22Rv1 (cell line): ENCODE measurements around the gene ARHGAP6.

Source experiments
- ZFX ChIP-seq: fragments of 450-650 bp; IDR thresholded peaks from 2 replicates; pipeline ENCODE4 v1.6.1; 2017; ENCODE audit warnings: antibody characterized with exemption, borderline replicate concordance
- TF ChIP-seq, protein P1 (sequence below): fragments of 450-650 bp; IDR thresholded peaks from 2 replicates; pipeline ENCODE4 v1.5.1; 2017; ENCODE audit warnings: mild to moderate bottlenecking

DNA sequence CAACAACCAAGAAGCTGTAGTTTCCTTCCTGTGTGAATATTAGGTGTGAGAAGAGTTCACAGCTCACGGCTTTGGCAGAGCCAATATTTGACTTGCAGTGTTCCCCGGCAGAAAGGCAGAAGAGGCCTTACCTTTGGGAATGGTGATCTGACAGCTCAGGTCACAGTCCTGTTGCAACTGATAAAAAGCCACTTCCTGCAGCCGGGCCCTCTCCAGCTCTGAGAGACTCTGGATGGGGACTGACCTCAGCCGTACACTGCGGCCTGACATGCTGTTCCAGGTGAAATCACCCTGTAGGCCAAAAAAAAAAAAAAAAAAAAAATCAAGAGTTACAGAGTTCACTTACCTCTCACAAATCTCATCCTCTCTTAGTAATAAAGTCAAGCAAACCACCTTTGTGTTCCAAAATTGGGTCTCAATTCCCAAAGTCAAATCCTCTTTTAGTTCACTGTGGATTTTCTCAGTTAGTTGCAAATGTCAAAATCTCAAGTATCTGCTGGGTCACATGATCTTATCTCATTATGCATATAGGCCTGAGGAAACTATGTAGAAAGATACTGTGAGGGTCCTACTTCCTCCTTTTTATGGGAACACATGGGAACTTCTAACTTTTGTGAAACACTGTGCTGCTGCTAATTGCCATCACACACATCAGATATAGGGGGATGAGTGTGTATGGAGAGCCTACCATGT, 411.2 kb downstream of the ARHGAP6 start:
- TF ChIP-seq, protein P1, sequence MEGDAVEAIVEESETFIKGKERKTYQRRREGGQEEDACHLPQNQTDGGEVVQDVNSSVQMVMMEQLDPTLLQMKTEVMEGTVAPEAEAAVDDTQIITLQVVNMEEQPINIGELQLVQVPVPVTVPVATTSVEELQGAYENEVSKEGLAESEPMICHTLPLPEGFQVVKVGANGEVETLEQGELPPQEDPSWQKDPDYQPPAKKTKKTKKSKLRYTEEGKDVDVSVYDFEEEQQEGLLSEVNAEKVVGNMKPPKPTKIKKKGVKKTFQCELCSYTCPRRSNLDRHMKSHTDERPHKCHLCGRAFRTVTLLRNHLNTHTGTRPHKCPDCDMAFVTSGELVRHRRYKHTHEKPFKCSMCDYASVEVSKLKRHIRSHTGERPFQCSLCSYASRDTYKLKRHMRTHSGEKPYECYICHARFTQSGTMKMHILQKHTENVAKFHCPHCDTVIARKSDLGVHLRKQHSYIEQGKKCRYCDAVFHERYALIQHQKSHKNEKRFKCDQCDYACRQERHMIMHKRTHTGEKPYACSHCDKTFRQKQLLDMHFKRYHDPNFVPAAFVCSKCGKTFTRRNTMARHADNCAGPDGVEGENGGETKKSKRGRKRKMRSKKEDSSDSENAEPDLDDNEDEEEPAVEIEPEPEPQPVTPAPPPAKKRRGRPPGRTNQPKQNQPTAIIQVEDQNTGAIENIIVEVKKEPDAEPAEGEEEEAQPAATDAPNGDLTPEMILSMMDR, result no peak
- no peak for TF ChIP-seq ZFX
